Measurements from ENCODE around the gene SMAP2. TPM values are rescaled to one million over a fixed set of nuclear protein-coding genes. Genes with fewer than 3 reads are reported as not detected.

Gene SMAP2
- total RNA-seq, 3 donors from 2014 or later (not counting 1 experiment from before 2014, with no cell fraction given) = 95.0 to 136 (median 127) TPM

GRCh38 chr1:40384413-40384762 is 10.9 kb downstream of the SMAP2 start:
- WGBS (ENCODE audit: insufficient coverage) = 8% methylated on average over 1 of the region's 2 CpGs

GRCh38 chr1:40384887-40385286 is 11.4 kb downstream of the SMAP2 start:
- no peaks in the 10 kb centered on the region for H3K9me3 Mint-ChIP-seq
- DNase-seq = peak in 1 of 2 donors; percentile 56
- no peaks in the 10 kb centered on the region for H3K36me3 Mint-ChIP-seq
- peak overlapping the region; percentile 87 for H3K4me3 Mint-ChIP-seq
- Histone ChIP-seq H3K4me1 (ENCODE audit: control insufficient read depth, insufficient read depth, low read length) (peaks cover 77% of the 10 kb centered on the region), H3K9me3 (ENCODE audit: control insufficient read depth, insufficient read depth, low read length) (no peaks in the 10 kb centered on the region), H3K4me3 (ENCODE audit: low read length) (no peak overlapping the region), H3K27me3 (ENCODE audit: control insufficient read depth, insufficient read depth, low read length) (no peaks in the 10 kb centered on the region), H3K27ac (ENCODE audit: low read length) (peak overlapping the region; percentile 100), H3K36me3 (ENCODE audit: control insufficient read depth, insufficient read depth, low read length) (peaks cover 6% of the 10 kb centered on the region)
- no peaks in the 10 kb centered on the region for H3K27me3 Mint-ChIP-seq (ENCODE audit: low read depth in 2 of 2)
- intact Hi-C loops (cut with micrococcal nuclease) = loop anchor here (1.0 kb wide), 2 partner anchors 9 to 224 kb away; partner anchors contain the start of gene RLF
- H3K27ac Mint-ChIP-seq = peak overlapping the region; percentile 98 to 99
- ATAC-seq = no peak
- 58% methylated on average over 3 of the region's 6 CpGs for WGBS (ENCODE audit: insufficient coverage)
- no peak for TF ChIP-seq CTCF (IDR thresholded peaks at IDR 0.05)
- H3K4me1 Mint-ChIP-seq = peaks cover 80 to 84% of the 10 kb centered on the region in 2 donors

More at GRCh38 chr1:40384413-40384762, 10.9 kb downstream of the SMAP2 start:
- TF ChIP-seq CTCF (IDR thresholded peaks at IDR 0.05) = no peak
- Histone ChIP-seq H3K4me1 (ENCODE audit: control insufficient read depth, insufficient read depth, low read length) (peaks cover 77% of the 10 kb centered on the region), H3K27ac (ENCODE audit: low read length) (peak overlapping the region; percentile 100), H3K9me3 (ENCODE audit: control insufficient read depth, insufficient read depth, low read length) (no peaks in the 10 kb centered on the region), H3K27me3 (ENCODE audit: control insufficient read depth, insufficient read depth, low read length) (no peaks in the 10 kb centered on the region), H3K36me3 (ENCODE audit: control insufficient read depth, insufficient read depth, low read length) (peaks cover 6% of the 10 kb centered on the region), H3K4me3 (ENCODE audit: low read length) (no peak overlapping the region)
- Mint-ChIP-seq H3K9me3 (no peaks in the 10 kb centered on the region), H3K4me3 (peak overlapping the region; percentile 87), H3K4me1 (peaks cover 75 to 79% of the 10 kb centered on the region in 2 donors), H3K27ac (peak overlapping the region; percentile 98 to 99), H3K27me3 (ENCODE audit: low read depth in 2 of 2) (no peaks in the 10 kb centered on the region), H3K36me3 (no peaks in the 10 kb centered on the region)
- intact Hi-C loops (cut with micrococcal nuclease) = no loop called here
- DNase-seq (peak in 1 of 2 donors; percentile 50), ATAC-seq (no peak)

GRCh38 chr1:40385437-40386358 is 12.2 kb downstream of the SMAP2 start:
- intact Hi-C loops (cut with micrococcal nuclease) = loop anchor here (1.0 to 2.0 kb wide), 3 partner anchors 9 to 224 kb away; partner anchors contain the start of gene RLF
- Histone ChIP-seq H3K27ac (ENCODE audit: low read length) (peak overlapping the region; percentile 100), H3K27me3 (ENCODE audit: control insufficient read depth, insufficient read depth, low read length) (no peaks in the 10 kb centered on the region), H3K4me3 (ENCODE audit: low read length) (peak overlapping the region; percentile 19), H3K9me3 (ENCODE audit: control insufficient read depth, insufficient read depth, low read length) (no peaks in the 10 kb centered on the region), H3K4me1 (ENCODE audit: control insufficient read depth, insufficient read depth, low read length) (peaks cover 80% of the 10 kb centered on the region), H3K36me3 (ENCODE audit: control insufficient read depth, insufficient read depth, low read length) (peaks cover 6% of the 10 kb centered on the region)
- H3K27ac Mint-ChIP-seq = peak overlapping the region; percentile 98 to 99
- ATAC-seq = peak; percentile 75 to 91 (median 87)
- H3K9me3 Mint-ChIP-seq = no peaks in the 10 kb centered on the region
- no peaks in the 10 kb centered on the region for H3K36me3 Mint-ChIP-seq
- H3K4me1 Mint-ChIP-seq = peaks cover 87% of the 10 kb centered on the region in 2 donors
- WGBS (ENCODE audit: insufficient coverage) = 2% methylated on average over 5 of the region's 6 CpGs
- H3K4me3 Mint-ChIP-seq = peak overlapping the region; percentile 87
- DNase-seq = peak; percentile 37 to 94
- H3K27me3 Mint-ChIP-seq (ENCODE audit: low read depth in 2 of 2) = no peaks in the 10 kb centered on the region
- TF ChIP-seq CTCF (IDR thresholded peaks at IDR 0.05) = no peak

Data from natural killer cell (primary cell).